H9 (cell line): Measurements from ENCODE around the gene SNRNP25. TPM values are rescaled to one million over a fixed set of nuclear protein-coding genes. Genes with fewer than 3 reads are reported as not detected.

ENCODE experiments used
- DNase-seq: peaks from one replicate; pipeline ENCODE4 v3.0.0-alpha.2; 2017
- H2AFZ ChIP-seq: one replicate; pipeline ENCODE4 v1.6.1; 2013; ENCODE audit warnings: mild to moderate bottlenecking, low read length, control low read depth, moderate library complexity
- H2AK5ac ChIP-seq: 2 replicates; pipeline ENCODE4 v1.6.1; 2013; ENCODE audit warnings: low read length, control low read depth, mixed read lengths; ENCODE audit not compliant: insufficient read length
- H2BK120ac ChIP-seq: one replicate; pipeline ENCODE4 v1.6.1; 2013; ENCODE audit warnings: low read depth, mild to moderate bottlenecking, low read length, control low read depth, inconsistent platforms; ENCODE audit not compliant: poor library complexity, severe bottlenecking
- H2BK12ac ChIP-seq: 2 replicates; pipeline ENCODE4 v1.6.1; 2013; ENCODE audit warnings: low read length, control low read depth, mixed read lengths, low read depth; ENCODE audit not compliant: insufficient read length
- H2BK15ac ChIP-seq: 2 replicates; pipeline ENCODE4 v1.6.1; 2013; ENCODE audit warnings: low read depth, low read length, control low read depth
- H2BK20ac ChIP-seq: one replicate; pipeline ENCODE4 v1.6.1; 2013; ENCODE audit warnings: low read depth, mild to moderate bottlenecking, low read length, control low read depth, inconsistent platforms; ENCODE audit not compliant: poor library complexity, severe bottlenecking
- H2BK5ac ChIP-seq: 2 replicates; pipeline ENCODE4 v1.6.1; 2013; ENCODE audit warnings: low read length, control low read depth, mixed read lengths; ENCODE audit not compliant: insufficient read length
- H3K14ac ChIP-seq: 2 replicates; pipeline ENCODE4 v1.6.1; 2013; ENCODE audit warnings: low read length, control low read depth; ENCODE audit not compliant: insufficient read depth
- H3K18ac ChIP-seq: 2 replicates; pipeline ENCODE4 v1.6.1; 2013; ENCODE audit warnings: low read depth, mild to moderate bottlenecking, mixed read lengths, low read length, control low read depth; ENCODE audit not compliant: insufficient read length
- H3K23ac ChIP-seq: 2 replicates; pipeline ENCODE4 v1.6.1; 2013; ENCODE audit warnings: low read length, control low read depth, mixed read lengths, low read depth; ENCODE audit not compliant: insufficient read length
- H3K23me2 ChIP-seq: 2 replicates; pipeline ENCODE4 v1.6.1; 2013; ENCODE audit warnings: low read depth, mild to moderate bottlenecking, mixed read lengths, low read length, control low read depth; ENCODE audit not compliant: insufficient read length, poor library complexity, severe bottlenecking
- H3K27ac ChIP-seq: 2 replicates; pipeline ENCODE4 v1.5.1; 2013; ENCODE audit warnings: low read length, control low read depth, mixed read lengths, low read depth; ENCODE audit not compliant: insufficient read length
- H3K27me3 ChIP-seq: 2 replicates; pipeline ENCODE4 v1.6.1; 2013; ENCODE audit warnings: low read length, control low read depth, inconsistent platforms; ENCODE audit not compliant: insufficient read depth
- H3K4ac ChIP-seq: 2 replicates; pipeline ENCODE4 v1.6.1; 2013; ENCODE audit warnings: low read depth, mild to moderate bottlenecking, control low read depth, inconsistent platforms, low read length, moderate library complexity
- H3K4me1 ChIP-seq: 2 replicates; pipeline ENCODE4 v1.6.1; 2013; ENCODE audit warnings: low read length, control low read depth, inconsistent platforms; ENCODE audit not compliant: insufficient read depth
- H3K4me2 ChIP-seq: 2 replicates; pipeline ENCODE4 v1.6.1; 2013; ENCODE audit warnings: low read length, control low read depth, mixed read lengths; ENCODE audit not compliant: insufficient read length, insufficient read depth
- H3K56ac ChIP-seq: 2 replicates; pipeline ENCODE4 v1.6.1; 2013; ENCODE audit warnings: low read depth, mild to moderate bottlenecking, mixed read lengths, low read length, control low read depth; ENCODE audit not compliant: insufficient read length
- H3K79me1 ChIP-seq: 2 replicates; pipeline ENCODE4 v1.6.1; 2013; ENCODE audit warnings: low read depth, mild to moderate bottlenecking, moderate library complexity, low read length, control low read depth, inconsistent platforms; ENCODE audit not compliant: insufficient read depth, poor library complexity, severe bottlenecking
- H3K79me2 ChIP-seq: 2 replicates; pipeline ENCODE4 v1.6.1; 2013; ENCODE audit warnings: low read length, control low read depth, inconsistent platforms; ENCODE audit not compliant: insufficient read depth
- H3K9ac ChIP-seq: 2 replicates; pipeline ENCODE4 v1.6.1; 2013; ENCODE audit warnings: low read length, control low read depth, mixed read lengths; ENCODE audit not compliant: insufficient read length; ENCODE audit errors: extremely low read depth
- H3K9me3 ChIP-seq: one replicate; pipeline ENCODE4 v1.6.1; 2013; ENCODE audit warnings: low read depth, low read length, inconsistent platforms; ENCODE audit not compliant: control insufficient read depth
- H3T11ph ChIP-seq: one replicate; pipeline ENCODE4 v1.6.1; 2013; ENCODE audit warnings: mild to moderate bottlenecking, low read length, control low read depth, inconsistent platforms
- H4K20me1 ChIP-seq: one replicate; pipeline ENCODE4 v1.6.1; 2013; ENCODE audit not compliant: control insufficient read depth, insufficient read length, insufficient read depth
- H4K5ac ChIP-seq: 2 replicates; pipeline ENCODE4 v1.6.1; 2013; ENCODE audit warnings: low read depth, mild to moderate bottlenecking, mixed read lengths, low read length, control low read depth; ENCODE audit not compliant: insufficient read length
- H4K8ac ChIP-seq: replicated peaks from 2 replicates; pipeline ENCODE4 v1.6.1; 2013; ENCODE audit warnings: low read length, control low read depth, mixed read lengths, low read depth; ENCODE audit not compliant: insufficient read length
- H4K91ac ChIP-seq: 2 replicates; pipeline ENCODE4 v1.6.1; 2013; ENCODE audit warnings: low read depth, mild to moderate bottlenecking, moderate library complexity, mixed read lengths, low read length, control low read depth; ENCODE audit not compliant: insufficient read length
- H3K27ac Mint-ChIP-seq, 3 experiments: 2 replicates in 2 of 3; 3 replicates in 1 of 3; pipeline ENCODE4 v1.8.0; 2020 to 2021; ENCODE audit warnings: mixed read lengths in 3 of 3, mild to moderate bottlenecking in 1 of 3, moderate library complexity in 1 of 3
- H3K27me3 Mint-ChIP-seq: 2 replicates; pipeline ENCODE4 v1.8.0; 2021; ENCODE audit warnings: low read depth, mild to moderate bottlenecking, moderate library complexity, mixed read lengths
- H3K36me3 Mint-ChIP-seq, 3 experiments: 2 replicates in 2 of 3; 3 replicates in 1 of 3; pipeline ENCODE4 v1.8.0; 2020 to 2021; ENCODE audit warnings: low read depth in 3 of 3, mixed read lengths in 3 of 3; ENCODE audit not compliant: insufficient read depth in 1 of 3
- H3K4me1 Mint-ChIP-seq, 2 experiments: 2 replicates each; pipeline ENCODE4 v1.8.0; 2020; ENCODE audit warnings: mixed read lengths in 2 of 2
- H3K4me3 Mint-ChIP-seq, 2 experiments: 2 replicates in 1 of 2; 3 replicates in 1 of 2; pipeline ENCODE4 v1.8.0; 2020 to 2021; ENCODE audit warnings: mild to moderate bottlenecking in 2 of 2, mixed read lengths in 2 of 2, moderate library complexity in 1 of 2
- H3K9me3 Mint-ChIP-seq, 2 experiments: 2 replicates in 1 of 2; 3 replicates in 1 of 2; pipeline ENCODE4 v1.8.0; 2020; ENCODE audit warnings: mild to moderate bottlenecking in 2 of 2, mixed read lengths in 2 of 2, moderate library complexity in 1 of 2
- WGBS: extraction: QIAGEN DNeasy Blood & Tissue Kit; methylation state at CpG from one replicate; pipeline ENCODE4 v1.1.7; 2013; ENCODE audit warnings: missing lambda C conversion rate, low lambda C conversion rate, mixed read lengths; ENCODE audit not compliant: insufficient read length; ENCODE audit errors: extremely low coverage; 5-methylcytosine and 5-hydroxymethylcytosine counted together
- total RNA-seq: library from RNA; stranded (reverse); gene quantifications from 2 replicates; pipeline ENCODE4 v1.2.1, GENCODE V29; 2021
- TF ChIP-seq, protein P1 (sequence below): fragments of 200-600 bp; sonication (generic); conservative IDR thresholded peaks from 3 replicates; pipeline ENCODE4 v1.8.0; 2021; ENCODE audit warnings: antibody characterized with exemption, mild to moderate bottlenecking

Gene SNRNP25
- total RNA-seq, 1 experiment from 2014 or later = 78.5 TPM

DNA sequence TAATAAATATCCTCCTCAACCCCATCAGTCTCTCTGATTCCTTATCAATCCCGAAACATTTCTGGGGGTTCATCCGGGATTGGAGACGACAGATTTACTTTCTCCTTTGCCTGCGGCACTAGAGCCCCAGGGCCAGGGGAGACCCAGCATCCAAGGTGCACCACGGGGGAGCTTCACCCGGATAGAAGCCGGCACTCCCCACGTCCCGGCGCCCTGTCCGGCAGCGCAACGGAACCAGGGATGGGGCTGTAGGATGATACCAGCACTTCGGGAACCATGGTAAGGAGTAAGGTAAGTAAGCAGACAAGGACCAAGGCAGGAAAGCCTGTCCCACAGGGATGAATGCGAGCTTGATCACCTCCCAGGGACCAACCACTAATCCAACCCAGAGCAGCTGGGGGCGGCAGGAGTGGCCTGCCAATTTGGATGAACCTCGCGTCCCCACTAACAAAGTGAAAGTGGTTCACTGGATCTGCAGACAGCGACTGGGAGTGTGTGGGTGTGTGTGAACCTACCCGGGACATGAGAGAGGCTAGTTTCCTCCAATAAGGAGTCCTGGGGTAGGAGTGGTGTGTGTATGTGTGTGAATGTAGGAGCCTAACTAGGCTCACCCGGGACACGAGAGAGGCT is 12.1 kb upstream of the SNRNP25 start:
- no peak overlapping the region for H3K4me3 Mint-ChIP-seq
- peaks cover 1% of the 10 kb centered on the region for H3K27me3 Mint-ChIP-seq
- Histone ChIP-seq H3K56ac (no peak overlapping the region), H3K9ac (no peak overlapping the region), H3K23ac (no peak overlapping the region), H2BK12ac (no peak overlapping the region), H4K5ac (no peak overlapping the region), H2AK5ac (no peak overlapping the region), H3K18ac (no peak overlapping the region), H3K4ac (no peak overlapping the region), H3K9me3 (peaks cover 12% of the 10 kb centered on the region), H2BK20ac (no peak overlapping the region), H4K91ac (no peak overlapping the region), H4K20me1 (no peaks in the 10 kb centered on the region), H3K79me1 (no peaks in the 10 kb centered on the region), H3K79me2 (no peaks in the 10 kb centered on the region), H3K4me2 (no peak overlapping the region), H3K27me3 (no peaks in the 10 kb centered on the region), H3K4me1 (no peaks in the 10 kb centered on the region), H3T11ph (no peak overlapping the region), H3K23me2 (no peaks in the 10 kb centered on the region), H2AFZ (no peak overlapping the region), H3K14ac (no peak overlapping the region), H2BK5ac (no peak overlapping the region), H2BK120ac (no peak overlapping the region), H2BK15ac (no peak overlapping the region), H4K8ac (no peak overlapping the region), H3K27ac (no peak overlapping the region)
- peak overlapping the region in 1 of 3 experiments; percentile 6; a peak in 3 of 7 replicates for H3K27ac Mint-ChIP-seq
- no peak for DNase-seq
- no peaks in the 10 kb centered on the region for H3K4me1 Mint-ChIP-seq
- WGBS = no CpG with 5 or more reads among the region's 22 CpGs
- TF ChIP-seq, protein P1, sequence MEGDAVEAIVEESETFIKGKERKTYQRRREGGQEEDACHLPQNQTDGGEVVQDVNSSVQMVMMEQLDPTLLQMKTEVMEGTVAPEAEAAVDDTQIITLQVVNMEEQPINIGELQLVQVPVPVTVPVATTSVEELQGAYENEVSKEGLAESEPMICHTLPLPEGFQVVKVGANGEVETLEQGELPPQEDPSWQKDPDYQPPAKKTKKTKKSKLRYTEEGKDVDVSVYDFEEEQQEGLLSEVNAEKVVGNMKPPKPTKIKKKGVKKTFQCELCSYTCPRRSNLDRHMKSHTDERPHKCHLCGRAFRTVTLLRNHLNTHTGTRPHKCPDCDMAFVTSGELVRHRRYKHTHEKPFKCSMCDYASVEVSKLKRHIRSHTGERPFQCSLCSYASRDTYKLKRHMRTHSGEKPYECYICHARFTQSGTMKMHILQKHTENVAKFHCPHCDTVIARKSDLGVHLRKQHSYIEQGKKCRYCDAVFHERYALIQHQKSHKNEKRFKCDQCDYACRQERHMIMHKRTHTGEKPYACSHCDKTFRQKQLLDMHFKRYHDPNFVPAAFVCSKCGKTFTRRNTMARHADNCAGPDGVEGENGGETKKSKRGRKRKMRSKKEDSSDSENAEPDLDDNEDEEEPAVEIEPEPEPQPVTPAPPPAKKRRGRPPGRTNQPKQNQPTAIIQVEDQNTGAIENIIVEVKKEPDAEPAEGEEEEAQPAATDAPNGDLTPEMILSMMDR = no peak
- H3K9me3 Mint-ChIP-seq = peaks cover 9 to 14% of the 10 kb centered on the region in 2 experiments; a peak in 4 of 5 replicates
- H3K36me3 Mint-ChIP-seq = peaks cover 55 to 75% (median 69%) of the 10 kb centered on the region in 3 experiments
